HepG2 (cell line): ENCODE measurements around the gene GMPPA. TPM values are rescaled to one million over a fixed set of nuclear protein-coding genes. Genes with fewer than 3 reads are reported as not detected.

Experiments used
- CHD4 ChIP-seq: fragments of 200-600 bp; sonication (generic); IDR thresholded peaks from 2 replicates; pipeline ENCODE4 v1.7.0; 2017; ENCODE audit warnings: mild to moderate bottlenecking, low read length, borderline replicate concordance
- ELF3 ChIP-seq: IDR thresholded peaks from 2 replicates; pipeline ENCODE4 v1.6.1; 2016; ENCODE audit warnings: missing genetic modification reagents, missing compliant biosample characterization
- FOXA3 ChIP-seq: IDR thresholded peaks from 2 replicates; pipeline ENCODE4 v1.6.1; 2016; ENCODE audit warnings: missing genetic modification reagents, missing compliant biosample characterization
- MAFK ChIP-seq, 2 experiments: IDR thresholded peaks in 1 of 2; conservative IDR thresholded peaks in 1 of 2; 2 replicates each; pipeline ENCODE4 v1.6.1; 2011; ENCODE audit warnings: improper control_type of control experiment in 2 of 2, low read length in 2 of 2
- NCOA5 ChIP-seq: sonication (generic); formaldehyde crosslinking; IDR thresholded peaks from 2 replicates; pipeline ENCODE4 v1.4.0; 2020; ENCODE audit warnings: missing genetic modification reagents
- PHF8 ChIP-seq: sonication (generic); formaldehyde crosslinking; IDR thresholded peaks from 2 replicates; pipeline ENCODE4 v1.5.0; 2020; ENCODE audit warnings: missing genetic modification reagents
- RXRB ChIP-seq: IDR thresholded peaks from 2 replicates; pipeline ENCODE4 v1.6.1; 2016; ENCODE audit warnings: borderline replicate concordance, missing genetic modification reagents, missing compliant biosample characterization
- TBX3 ChIP-seq: fragments of 450-650 bp; IDR thresholded peaks from 2 replicates; pipeline ENCODE4 v1.6.1; 2017; ENCODE audit warnings: antibody characterized with exemption, mild to moderate bottlenecking, inconsistent platforms, borderline replicate concordance
- TOPORS ChIP-seq: sonication (generic); formaldehyde crosslinking; IDR thresholded peaks from 2 replicates; pipeline ENCODE4 v1.8.0; 2023; ENCODE audit warnings: mild to moderate bottlenecking, missing genetic modification reagents
- U2AF2 ChIP-seq: fragments of 200-400 bp; formaldehyde crosslinking; IDR thresholded peaks from 2 replicates; pipeline ENCODE4 v1.6.1; 2017; ENCODE audit warnings: low read depth, mild to moderate bottlenecking, low read length
- ZBTB21 ChIP-seq: sonication (generic); formaldehyde crosslinking; IDR thresholded peaks from 2 replicates; pipeline ENCODE4 v1.4.0; 2020; ENCODE audit warnings: missing genetic modification reagents
- ZBTB38 ChIP-seq: sonication (generic); formaldehyde crosslinking; IDR thresholded peaks from 2 replicates; pipeline ENCODE4 v1.5.1; 2020; ENCODE audit warnings: mild to moderate bottlenecking, missing genetic modification reagents
- ZFAT ChIP-seq: sonication (generic); formaldehyde crosslinking; conservative IDR thresholded peaks from 2 replicates; pipeline ENCODE4 v1.8.1; 2023; ENCODE audit warnings: missing genetic modification reagents, inconsistent platforms
- ZNF296 ChIP-seq: sonication (generic); formaldehyde crosslinking; conservative IDR thresholded peaks from 2 replicates; pipeline ENCODE4 v1.5.0; 2020; ENCODE audit warnings: mild to moderate bottlenecking, missing genetic modification reagents
- ZNF431 ChIP-seq: sonication (generic); formaldehyde crosslinking; IDR thresholded peaks from 2 replicates; pipeline ENCODE4 v1.9.0; 2022; ENCODE audit warnings: missing genetic modification reagents, low read depth, mild to moderate bottlenecking, borderline replicate concordance
- ZNF563 ChIP-seq: sonication (generic); formaldehyde crosslinking; IDR thresholded peaks from 2 replicates; pipeline ENCODE4 v1.8.0; 2022; ENCODE audit warnings: mild to moderate bottlenecking, moderate library complexity, missing genetic modification reagents
- ZNF672 ChIP-seq: sonication (generic); formaldehyde crosslinking; IDR thresholded peaks from 2 replicates; pipeline ENCODE4 v1.8.1; 2022; ENCODE audit warnings: missing genetic modification reagents
- polyA plus RNA-seq, 8 experiments: library from polyadenylated mRNA; depleted of rRNA in 3 of 8; stranded (reverse) in 7 of 8; unstranded in 1 of 8; fragments of >200 nt; fragmentation: Illumina TruSeq in 4 of 8; extraction: Trizol in 4 of 8; gene quantifications; 2 replicates each; pipeline versions ENCODE4 v1.2.1 to v1.2.3, GENCODE V29; 2011 to 2016; ENCODE audit warnings: low read depth in 4 of 8, missing spikeins in 1 of 8, mixed read lengths in 1 of 8; ENCODE audit not compliant: insufficient read depth in 1 of 8
- total RNA-seq, 5 experiments: library from RNA; depleted of rRNA; stranded (reverse); fragments of >200 nt; fragmentation: Illumina TruSeq; extraction: Trizol; gene quantifications; 2 replicates each; pipeline ENCODE4 v1.2.3, GENCODE V29; 2016; ENCODE audit warnings: low read depth in 1 of 5
- TF ChIP-seq, protein P1 (sequence below): sonication (generic); formaldehyde crosslinking; conservative IDR thresholded peaks from 2 replicates; pipeline ENCODE4 v1.4.0; 2020; ENCODE audit warnings: mild to moderate bottlenecking, missing genetic modification reagents, moderate library complexity
- TF ChIP-seq, protein P2 (sequence below): sonication (generic); formaldehyde crosslinking; IDR thresholded peaks from 2 replicates; pipeline ENCODE4 v1.4.0; 2020; ENCODE audit warnings: mild to moderate bottlenecking, missing genetic modification reagents
- TF ChIP-seq, protein P3 (sequence below): sonication (generic); formaldehyde crosslinking; IDR thresholded peaks from 2 replicates; pipeline ENCODE4 v1.8.1; 2022; ENCODE audit warnings: low read depth, mild to moderate bottlenecking, missing genetic modification reagents
- TF ChIP-seq, protein P4 (sequence below): sonication (generic); formaldehyde crosslinking; conservative IDR thresholded peaks from 2 replicates; pipeline ENCODE4 v1.4.0; 2020; ENCODE audit warnings: missing genetic modification reagents

The GMPPA gene
- total and polyA plus RNA-seq, 2 of the 13 experiments (the other 11 are each of a cell fraction or from before 2014, with no cell fraction given) = 81.1 to 106 TPM

DNA sequence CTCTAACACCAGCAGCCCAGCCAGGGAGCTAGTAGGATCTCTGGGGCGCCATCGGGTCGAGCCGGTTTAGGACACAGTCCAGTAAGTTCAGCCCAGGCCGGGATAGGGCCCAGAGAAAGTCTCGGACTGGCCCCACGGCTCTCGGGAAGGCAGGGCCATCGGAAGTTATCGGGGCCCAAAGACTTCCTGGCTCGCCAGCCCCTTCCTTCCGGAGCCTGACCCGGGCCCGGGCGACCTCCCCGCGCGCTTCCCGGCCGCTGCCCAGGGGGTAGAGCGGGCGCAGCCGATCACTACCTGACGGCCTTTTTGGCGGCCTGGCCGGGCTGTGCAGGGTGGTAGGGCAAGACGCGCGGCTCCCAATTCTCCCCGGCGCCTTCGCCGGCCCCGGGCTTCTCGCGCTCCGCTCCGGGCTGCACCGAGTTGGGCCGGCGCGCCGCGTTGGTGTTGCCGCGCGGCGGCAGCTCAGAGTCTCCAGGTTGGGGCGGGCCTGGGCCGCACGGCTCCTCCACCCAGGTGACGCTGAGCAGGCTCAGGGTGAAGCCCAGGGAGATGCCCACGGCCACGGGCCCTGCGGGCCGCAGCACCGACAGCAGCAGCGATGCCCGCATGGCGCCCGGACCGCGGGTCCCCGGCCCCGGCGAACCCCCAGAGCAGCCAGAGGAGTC, 44.4 kb downstream of the GMPPA start (continued):
- TF ChIP-seq U2AF2 (no peak), PHF8 (CRISPR knock-in tag) (peak; percentile 84; the same call in 1 of the 2 replicates), ZFAT (CRISPR knock-in tag) (no peak; the same call in 1 of the 2 replicates), ZNF563 (CRISPR knock-in tag) (peak; percentile 84), TOPORS (CRISPR knock-in tag) (no peak), MAFK (conservative IDR thresholded peaks at IDR 0.05 in 1 of 2, IDR thresholded peaks at IDR 0.05 in 1 of 2; ENCODE audit: low read length in 2 of 2) (no peak), CHD4 (no peak), RXRB (CRISPR knock-in tag) (no peak; the same call in 1 of the 2 replicates), ZBTB38 (CRISPR knock-in tag) (no peak), ZNF672 (CRISPR knock-in tag) (no peak), ZNF431 (CRISPR knock-in tag) (no peak), TBX3 (no peak), ZBTB21 (CRISPR knock-in tag) (no peak), ZNF296 (CRISPR knock-in tag) (no peak), NCOA5 (no peak), ELF3 (no peak), FOXA3 (CRISPR knock-in tag) (0 out of 2 replicates have a peak, but pooled peaks have one; percentile 3)
- TF ChIP-seq, protein P1, sequence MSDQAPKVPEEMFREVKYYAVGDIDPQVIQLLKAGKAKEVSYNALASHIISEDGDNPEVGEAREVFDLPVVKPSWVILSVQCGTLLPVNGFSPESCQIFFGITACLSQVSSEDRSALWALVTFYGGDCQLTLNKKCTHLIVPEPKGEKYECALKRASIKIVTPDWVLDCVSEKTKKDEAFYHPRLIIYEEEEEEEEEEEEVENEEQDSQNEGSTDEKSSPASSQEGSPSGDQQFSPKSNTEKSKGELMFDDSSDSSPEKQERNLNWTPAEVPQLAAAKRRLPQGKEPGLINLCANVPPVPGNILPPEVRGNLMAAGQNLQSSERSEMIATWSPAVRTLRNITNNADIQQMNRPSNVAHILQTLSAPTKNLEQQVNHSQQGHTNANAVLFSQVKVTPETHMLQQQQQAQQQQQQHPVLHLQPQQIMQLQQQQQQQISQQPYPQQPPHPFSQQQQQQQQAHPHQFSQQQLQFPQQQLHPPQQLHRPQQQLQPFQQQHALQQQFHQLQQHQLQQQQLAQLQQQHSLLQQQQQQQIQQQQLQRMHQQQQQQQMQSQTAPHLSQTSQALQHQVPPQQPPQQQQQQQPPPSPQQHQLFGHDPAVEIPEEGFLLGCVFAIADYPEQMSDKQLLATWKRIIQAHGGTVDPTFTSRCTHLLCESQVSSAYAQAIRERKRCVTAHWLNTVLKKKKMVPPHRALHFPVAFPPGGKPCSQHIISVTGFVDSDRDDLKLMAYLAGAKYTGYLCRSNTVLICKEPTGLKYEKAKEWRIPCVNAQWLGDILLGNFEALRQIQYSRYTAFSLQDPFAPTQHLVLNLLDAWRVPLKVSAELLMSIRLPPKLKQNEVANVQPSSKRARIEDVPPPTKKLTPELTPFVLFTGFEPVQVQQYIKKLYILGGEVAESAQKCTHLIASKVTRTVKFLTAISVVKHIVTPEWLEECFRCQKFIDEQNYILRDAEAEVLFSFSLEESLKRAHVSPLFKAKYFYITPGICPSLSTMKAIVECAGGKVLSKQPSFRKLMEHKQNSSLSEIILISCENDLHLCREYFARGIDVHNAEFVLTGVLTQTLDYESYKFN (CRISPR knock-in tag) = no peak
- TF ChIP-seq, protein P2, sequence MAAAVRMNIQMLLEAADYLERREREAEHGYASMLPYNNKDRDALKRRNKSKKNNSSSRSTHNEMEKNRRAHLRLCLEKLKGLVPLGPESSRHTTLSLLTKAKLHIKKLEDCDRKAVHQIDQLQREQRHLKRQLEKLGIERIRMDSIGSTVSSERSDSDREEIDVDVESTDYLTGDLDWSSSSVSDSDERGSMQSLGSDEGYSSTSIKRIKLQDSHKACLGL = no peak; the same call in 1 of the 2 replicates
- TF ChIP-seq, protein P3, sequence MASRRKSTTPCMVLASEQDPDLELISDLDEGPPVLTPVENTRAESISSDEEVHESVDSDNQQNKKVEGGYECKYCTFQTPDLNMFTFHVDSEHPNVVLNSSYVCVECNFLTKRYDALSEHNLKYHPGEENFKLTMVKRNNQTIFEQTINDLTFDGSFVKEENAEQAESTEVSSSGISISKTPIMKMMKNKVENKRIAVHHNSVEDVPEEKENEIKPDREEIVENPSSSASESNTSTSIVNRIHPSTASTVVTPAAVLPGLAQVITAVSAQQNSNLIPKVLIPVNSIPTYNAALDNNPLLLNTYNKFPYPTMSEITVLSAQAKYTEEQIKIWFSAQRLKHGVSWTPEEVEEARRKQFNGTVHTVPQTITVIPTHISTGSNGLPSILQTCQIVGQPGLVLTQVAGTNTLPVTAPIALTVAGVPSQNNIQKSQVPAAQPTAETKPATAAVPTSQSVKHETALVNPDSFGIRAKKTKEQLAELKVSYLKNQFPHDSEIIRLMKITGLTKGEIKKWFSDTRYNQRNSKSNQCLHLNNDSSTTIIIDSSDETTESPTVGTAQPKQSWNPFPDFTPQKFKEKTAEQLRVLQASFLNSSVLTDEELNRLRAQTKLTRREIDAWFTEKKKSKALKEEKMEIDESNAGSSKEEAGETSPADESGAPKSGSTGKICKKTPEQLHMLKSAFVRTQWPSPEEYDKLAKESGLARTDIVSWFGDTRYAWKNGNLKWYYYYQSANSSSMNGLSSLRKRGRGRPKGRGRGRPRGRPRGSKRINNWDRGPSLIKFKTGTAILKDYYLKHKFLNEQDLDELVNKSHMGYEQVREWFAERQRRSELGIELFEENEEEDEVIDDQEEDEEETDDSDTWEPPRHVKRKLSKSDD (CRISPR knock-in tag) = no peak
- TF ChIP-seq, protein P4, sequence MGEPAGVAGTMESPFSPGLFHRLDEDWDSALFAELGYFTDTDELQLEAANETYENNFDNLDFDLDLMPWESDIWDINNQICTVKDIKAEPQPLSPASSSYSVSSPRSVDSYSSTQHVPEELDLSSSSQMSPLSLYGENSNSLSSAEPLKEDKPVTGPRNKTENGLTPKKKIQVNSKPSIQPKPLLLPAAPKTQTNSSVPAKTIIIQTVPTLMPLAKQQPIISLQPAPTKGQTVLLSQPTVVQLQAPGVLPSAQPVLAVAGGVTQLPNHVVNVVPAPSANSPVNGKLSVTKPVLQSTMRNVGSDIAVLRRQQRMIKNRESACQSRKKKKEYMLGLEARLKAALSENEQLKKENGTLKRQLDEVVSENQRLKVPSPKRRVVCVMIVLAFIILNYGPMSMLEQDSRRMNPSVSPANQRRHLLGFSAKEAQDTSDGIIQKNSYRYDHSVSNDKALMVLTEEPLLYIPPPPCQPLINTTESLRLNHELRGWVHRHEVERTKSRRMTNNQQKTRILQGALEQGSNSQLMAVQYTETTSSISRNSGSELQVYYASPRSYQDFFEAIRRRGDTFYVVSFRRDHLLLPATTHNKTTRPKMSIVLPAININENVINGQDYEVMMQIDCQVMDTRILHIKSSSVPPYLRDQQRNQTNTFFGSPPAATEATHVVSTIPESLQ (CRISPR knock-in tag) = no peak
